Nephron progenitor cell (in vitro differentiated cells): Measurements from ENCODE around the gene MAP3K5.

Experiments used
- DNase-seq: peaks from one replicate; pipeline ENCODE4 v3.0.0; 2021
- H3K27ac Mint-ChIP-seq: 2 replicates; pipeline ENCODE4 v1.8.0; 2021; ENCODE audit warnings: mild to moderate bottlenecking, moderate library complexity, mixed read lengths
- H3K27me3 Mint-ChIP-seq: 2 replicates; pipeline ENCODE4 v1.8.0; 2021; ENCODE audit warnings: mild to moderate bottlenecking, low read depth, mixed read lengths; ENCODE audit not compliant: poor library complexity
- H3K36me3 Mint-ChIP-seq: 2 replicates; pipeline ENCODE4 v1.8.0; 2021; ENCODE audit warnings: low read depth, mixed read lengths
- H3K4me1 Mint-ChIP-seq: 2 replicates; pipeline ENCODE4 v1.8.0; 2021; ENCODE audit warnings: mixed read lengths
- H3K4me3 Mint-ChIP-seq: 2 replicates; pipeline ENCODE4 v1.8.0; 2021; ENCODE audit warnings: mild to moderate bottlenecking, moderate library complexity, mixed read lengths
- H3K9me3 Mint-ChIP-seq: 2 replicates; pipeline ENCODE4 v1.8.0; 2021; ENCODE audit warnings: mild to moderate bottlenecking, moderate library complexity, mixed read lengths
- TF ChIP-seq, protein P1 (sequence below): fragments of 200-600 bp; sonication (generic); IDR thresholded peaks from 2 replicates; pipeline ENCODE4 v1.5.0; 2021; ENCODE audit warnings: antibody characterized with exemption

The MAP3K5 gene

DNA sequence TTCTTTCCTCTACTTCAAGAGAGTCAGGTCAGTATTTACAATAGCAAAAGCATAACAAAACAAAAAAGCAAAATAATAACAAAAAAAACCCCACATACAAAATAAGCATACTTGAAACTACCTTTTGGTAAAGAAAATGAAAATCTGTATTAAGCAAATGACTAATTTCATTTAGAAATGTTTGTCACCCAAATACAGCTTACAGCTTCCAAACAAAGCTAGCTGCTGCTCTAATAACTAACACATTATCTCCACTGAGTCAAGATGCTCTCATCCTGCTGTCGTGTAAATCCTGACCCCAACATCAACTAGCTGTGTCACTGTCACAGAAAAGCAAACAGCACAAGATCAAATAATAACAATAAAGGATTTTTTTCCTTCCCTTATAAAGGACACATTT is 263.8 kb downstream of the MAP3K5 start:
- TF ChIP-seq, protein P1, sequence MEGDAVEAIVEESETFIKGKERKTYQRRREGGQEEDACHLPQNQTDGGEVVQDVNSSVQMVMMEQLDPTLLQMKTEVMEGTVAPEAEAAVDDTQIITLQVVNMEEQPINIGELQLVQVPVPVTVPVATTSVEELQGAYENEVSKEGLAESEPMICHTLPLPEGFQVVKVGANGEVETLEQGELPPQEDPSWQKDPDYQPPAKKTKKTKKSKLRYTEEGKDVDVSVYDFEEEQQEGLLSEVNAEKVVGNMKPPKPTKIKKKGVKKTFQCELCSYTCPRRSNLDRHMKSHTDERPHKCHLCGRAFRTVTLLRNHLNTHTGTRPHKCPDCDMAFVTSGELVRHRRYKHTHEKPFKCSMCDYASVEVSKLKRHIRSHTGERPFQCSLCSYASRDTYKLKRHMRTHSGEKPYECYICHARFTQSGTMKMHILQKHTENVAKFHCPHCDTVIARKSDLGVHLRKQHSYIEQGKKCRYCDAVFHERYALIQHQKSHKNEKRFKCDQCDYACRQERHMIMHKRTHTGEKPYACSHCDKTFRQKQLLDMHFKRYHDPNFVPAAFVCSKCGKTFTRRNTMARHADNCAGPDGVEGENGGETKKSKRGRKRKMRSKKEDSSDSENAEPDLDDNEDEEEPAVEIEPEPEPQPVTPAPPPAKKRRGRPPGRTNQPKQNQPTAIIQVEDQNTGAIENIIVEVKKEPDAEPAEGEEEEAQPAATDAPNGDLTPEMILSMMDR: no peak
- Mint-ChIP-seq H3K4me3 (no peak overlapping the region), H3K4me1 (peaks cover 37% of the 10 kb centered on the region), H3K27ac (no peak overlapping the region), H3K9me3 (no peaks in the 10 kb centered on the region), H3K36me3 (no peaks in the 10 kb centered on the region), H3K27me3 (peaks cover 6% of the 10 kb centered on the region)
- DNase-seq: no peak

DNA sequence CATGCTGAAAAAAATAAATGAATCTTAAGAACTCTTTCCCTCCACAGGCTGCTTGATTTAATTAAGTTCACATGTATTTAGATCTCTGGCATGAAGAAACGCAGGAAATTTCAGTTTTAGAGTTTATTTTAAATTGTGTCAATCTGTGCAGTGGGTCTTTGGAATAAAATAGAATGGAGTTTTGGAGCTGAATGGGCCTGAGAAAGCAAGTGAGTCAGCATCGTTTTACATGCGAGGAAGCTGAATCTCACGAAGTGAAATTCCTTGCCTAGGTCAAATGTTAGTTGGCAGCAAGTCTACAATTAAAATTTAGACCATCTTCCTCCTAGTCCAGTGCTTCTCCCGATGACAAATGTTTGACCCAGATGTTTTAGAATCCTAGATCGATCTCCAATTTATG is 264.4 kb downstream of the MAP3K5 start:
- Mint-ChIP-seq H3K27me3 (no peaks in the 10 kb centered on the region), H3K4me1 (peaks cover 37% of the 10 kb centered on the region), H3K9me3 (no peaks in the 10 kb centered on the region), H3K36me3 (no peaks in the 10 kb centered on the region), H3K4me3 (no peak overlapping the region), H3K27ac (no peak overlapping the region)
- DNase-seq: no peak
- TF ChIP-seq, protein P1: no peak

DNA sequence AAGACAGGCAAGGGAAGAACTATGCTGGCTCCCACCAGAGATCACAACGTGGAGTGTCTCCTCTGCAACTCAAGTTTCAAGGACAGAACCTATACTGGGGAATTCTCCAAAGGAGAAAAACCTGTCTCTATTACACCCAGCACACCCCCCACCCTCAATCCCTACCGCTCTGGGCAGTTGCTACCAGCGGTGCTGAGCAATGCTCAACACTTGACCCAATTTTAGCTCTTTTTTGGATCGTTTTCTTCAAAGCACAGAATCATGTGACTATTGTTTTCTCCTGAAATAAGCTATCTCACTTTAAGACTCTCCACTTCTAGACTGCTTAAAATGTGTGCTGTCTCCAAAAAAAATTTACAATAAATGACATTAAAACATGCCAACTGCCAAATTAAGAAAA is 265.3 kb downstream of the MAP3K5 start:
- Mint-ChIP-seq H3K9me3 (no peaks in the 10 kb centered on the region), H3K27me3 (peaks cover 5% of the 10 kb centered on the region), H3K36me3 (no peaks in the 10 kb centered on the region), H3K27ac (no peak overlapping the region), H3K4me3 (peak overlapping the region; percentile 13), H3K4me1 (peaks cover 37% of the 10 kb centered on the region)
- TF ChIP-seq, protein P1: no peak
- DNase-seq: no peak

DNA sequence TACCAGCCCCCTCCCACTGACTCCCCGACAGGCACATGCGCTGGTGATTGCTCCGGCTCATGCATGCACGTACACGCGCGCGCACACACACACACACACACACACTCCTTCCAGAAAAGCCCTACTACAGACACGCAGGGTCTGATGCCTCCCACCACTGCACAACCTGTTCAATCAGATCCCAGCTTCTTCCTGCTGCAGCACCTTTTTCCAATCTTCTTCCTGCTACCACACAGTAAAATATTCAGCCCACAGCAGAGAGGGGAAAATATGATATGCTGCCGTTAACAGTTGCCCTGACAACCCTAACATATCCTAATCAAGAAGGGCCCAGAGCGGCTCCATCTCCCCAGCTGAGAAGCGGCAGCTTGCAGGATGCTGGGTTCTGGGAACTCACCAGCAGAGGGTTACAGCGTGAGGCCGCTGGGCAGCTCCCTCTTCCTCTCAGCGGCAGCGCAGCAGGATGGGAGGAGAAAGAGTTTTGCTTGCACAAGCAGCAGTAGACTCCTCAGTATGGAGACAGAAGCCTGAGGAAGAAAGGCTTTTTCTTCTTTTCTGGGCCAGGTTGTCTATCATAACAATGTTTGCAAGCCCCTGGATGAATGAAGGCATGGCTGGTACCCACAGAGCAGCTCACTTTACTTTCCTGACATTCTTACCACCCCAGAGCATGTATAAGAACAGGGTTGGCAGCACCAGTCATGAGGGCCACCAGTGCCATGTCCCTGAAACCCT is 265.9 kb downstream of the MAP3K5 start:
- DNase-seq: peak; percentile 56

DNA sequence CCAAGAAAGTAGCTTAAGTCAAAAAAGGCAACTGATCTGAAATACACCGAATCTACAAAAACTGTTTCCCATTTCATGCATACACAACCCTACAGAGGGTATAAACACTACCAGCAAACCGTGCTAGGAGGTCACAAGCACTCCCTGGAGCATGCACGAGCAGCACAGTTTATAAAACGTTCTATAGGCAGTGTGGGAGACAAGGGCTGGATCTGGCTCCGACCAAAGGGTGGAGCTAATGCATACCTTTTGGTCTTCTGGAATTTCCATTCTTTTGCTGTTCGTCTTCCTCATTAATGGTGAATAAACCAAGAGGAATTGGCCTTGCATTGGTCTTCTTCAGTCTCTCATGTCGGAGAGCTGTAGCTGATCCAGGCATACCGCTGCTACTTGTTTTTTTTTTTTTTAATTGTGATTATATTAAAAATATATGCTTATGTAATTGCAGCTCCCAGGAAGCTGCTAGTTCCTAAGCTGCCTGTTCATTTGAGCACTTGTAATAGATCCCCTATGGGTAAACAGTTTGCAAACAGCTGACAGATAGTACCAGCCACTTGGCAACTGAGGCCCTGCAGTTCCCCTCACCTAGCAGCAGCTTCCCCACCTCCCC is 266.6 kb downstream of the MAP3K5 start:
- peaks cover 33% of the 10 kb centered on the region for H3K4me1 Mint-ChIP-seq
- DNase-seq: no peak
- H3K27ac Mint-ChIP-seq: no peak overlapping the region

More for the DNA sequence above, 265.9 kb downstream of the MAP3K5 start:
- Mint-ChIP-seq H3K9me3 (no peaks in the 10 kb centered on the region), H3K4me3 (peak overlapping the region; percentile 57), H3K36me3 (no peaks in the 10 kb centered on the region), H3K27ac (no peak overlapping the region), H3K27me3 (peaks cover 5% of the 10 kb centered on the region), H3K4me1 (peaks cover 35% of the 10 kb centered on the region)
- TF ChIP-seq, protein P1: peak; percentile 27

More for the DNA sequence above, 266.6 kb downstream of the MAP3K5 start:
- Mint-ChIP-seq H3K27me3 (peaks cover 5% of the 10 kb centered on the region), H3K36me3 (no peaks in the 10 kb centered on the region), H3K9me3 (no peaks in the 10 kb centered on the region), H3K4me3 (no peak overlapping the region)
- TF ChIP-seq, protein P1: no peak
